Measurements from ENCODE around the gene PNISR.

PNISR gene

DNA sequence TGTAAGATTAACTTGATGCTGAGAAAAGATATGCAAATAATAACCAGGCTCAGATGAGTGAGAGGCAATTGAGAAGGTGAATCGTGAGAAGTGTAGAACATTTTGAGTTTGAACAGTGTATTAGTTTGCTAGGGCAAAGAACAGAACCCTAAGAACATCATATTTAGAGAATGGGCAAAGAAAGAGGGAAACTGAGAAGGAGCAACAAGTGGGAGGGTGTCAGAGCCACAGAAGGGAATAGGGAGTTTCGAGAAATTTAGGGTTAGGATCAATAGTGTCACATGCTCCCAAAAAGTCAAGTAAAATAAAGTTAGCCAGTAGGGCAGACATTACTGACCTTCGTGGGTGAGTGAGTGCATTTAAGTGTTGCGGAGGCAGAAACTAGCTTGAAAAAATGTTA lies 70.1 kb downstream of the PNISR start:
- TF ChIP-seq, protein P1, sequence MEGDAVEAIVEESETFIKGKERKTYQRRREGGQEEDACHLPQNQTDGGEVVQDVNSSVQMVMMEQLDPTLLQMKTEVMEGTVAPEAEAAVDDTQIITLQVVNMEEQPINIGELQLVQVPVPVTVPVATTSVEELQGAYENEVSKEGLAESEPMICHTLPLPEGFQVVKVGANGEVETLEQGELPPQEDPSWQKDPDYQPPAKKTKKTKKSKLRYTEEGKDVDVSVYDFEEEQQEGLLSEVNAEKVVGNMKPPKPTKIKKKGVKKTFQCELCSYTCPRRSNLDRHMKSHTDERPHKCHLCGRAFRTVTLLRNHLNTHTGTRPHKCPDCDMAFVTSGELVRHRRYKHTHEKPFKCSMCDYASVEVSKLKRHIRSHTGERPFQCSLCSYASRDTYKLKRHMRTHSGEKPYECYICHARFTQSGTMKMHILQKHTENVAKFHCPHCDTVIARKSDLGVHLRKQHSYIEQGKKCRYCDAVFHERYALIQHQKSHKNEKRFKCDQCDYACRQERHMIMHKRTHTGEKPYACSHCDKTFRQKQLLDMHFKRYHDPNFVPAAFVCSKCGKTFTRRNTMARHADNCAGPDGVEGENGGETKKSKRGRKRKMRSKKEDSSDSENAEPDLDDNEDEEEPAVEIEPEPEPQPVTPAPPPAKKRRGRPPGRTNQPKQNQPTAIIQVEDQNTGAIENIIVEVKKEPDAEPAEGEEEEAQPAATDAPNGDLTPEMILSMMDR (IDR thresholded peaks at IDR 0.05; ENCODE audit: unreplicated experiment in 3 of 3) = no peak
- peaks cover 32% of the 10 kb centered on the region for H3K27me3 Mint-ChIP-seq (ENCODE audit: low read depth)
- no peak overlapping the region for H3K4me3 Mint-ChIP-seq
- no peak overlapping the region for H3K27ac Mint-ChIP-seq
- no peaks in the 10 kb centered on the region for H3K9me3 Mint-ChIP-seq
- H3K36me3 Mint-ChIP-seq (ENCODE audit: low read depth) = no peaks in the 10 kb centered on the region
- H3K4me1 Mint-ChIP-seq = no peaks in the 10 kb centered on the region

DNA sequence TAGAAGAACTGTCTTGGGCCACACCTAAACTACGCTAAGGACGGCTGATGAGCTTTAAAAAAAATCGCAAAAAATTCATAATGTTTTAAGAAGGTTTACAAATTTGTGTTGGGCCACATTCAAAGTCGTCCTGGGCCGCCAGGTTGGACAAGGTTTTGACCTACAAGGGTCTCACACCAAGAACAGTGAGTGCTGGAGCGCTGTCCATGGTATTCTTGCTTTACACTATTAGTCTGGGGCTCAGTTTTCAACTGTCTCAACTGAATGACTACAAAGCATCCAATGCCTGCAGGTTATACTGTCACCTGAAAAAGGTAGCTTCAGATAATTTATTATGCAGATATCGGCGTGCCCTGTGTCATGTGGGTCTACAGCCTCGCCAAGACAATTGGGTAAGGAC lies 72.0 kb downstream of the PNISR start:
- Mint-ChIP-seq H3K27ac (no peak overlapping the region), H3K4me3 (peak overlapping the region in 2 of 3 experiments; percentile 28 to 29), H3K27me3 (ENCODE audit: low read depth) (peaks cover 43% of the 10 kb centered on the region), H3K9me3 (no peaks in the 10 kb centered on the region), H3K4me1 (no peaks in the 10 kb centered on the region), H3K36me3 (ENCODE audit: low read depth) (no peaks in the 10 kb centered on the region)
- TF ChIP-seq, protein P1 (IDR thresholded peaks at IDR 0.05; ENCODE audit: unreplicated experiment in 3 of 3) = no peak

DNA sequence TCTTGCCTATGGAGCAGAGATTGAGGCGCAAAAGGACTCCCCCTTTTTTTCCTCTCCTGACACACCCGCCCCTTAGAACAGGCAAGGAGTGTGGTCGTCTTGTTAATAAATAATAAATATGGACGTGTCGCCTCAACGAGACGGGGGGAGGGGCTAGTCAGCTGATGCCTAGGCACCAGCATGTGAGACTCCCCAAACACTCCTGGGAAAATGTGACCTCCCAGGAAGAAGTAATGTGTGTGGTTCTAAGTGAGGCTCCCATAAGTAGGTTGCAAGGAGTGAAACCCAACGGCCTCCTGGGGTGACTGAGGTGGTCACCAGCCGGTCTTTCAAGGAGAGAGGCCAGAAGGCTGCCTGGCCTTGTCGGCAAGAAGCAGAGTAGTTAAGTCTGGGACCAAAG lies 74.5 kb downstream of the PNISR start:
- TF ChIP-seq, protein P1 (IDR thresholded peaks at IDR 0.05; ENCODE audit: unreplicated experiment in 3 of 3) = no peak
- H3K4me1 Mint-ChIP-seq = no peaks in the 10 kb centered on the region
- peaks cover 44% of the 10 kb centered on the region for H3K27me3 Mint-ChIP-seq (ENCODE audit: low read depth)
- H3K9me3 Mint-ChIP-seq = no peaks in the 10 kb centered on the region
- no peaks in the 10 kb centered on the region for H3K36me3 Mint-ChIP-seq (ENCODE audit: low read depth)
- peak overlapping the region; percentile 66 to 78 (median 77) for H3K4me3 Mint-ChIP-seq
- H3K27ac Mint-ChIP-seq = no peak overlapping the region

DNA sequence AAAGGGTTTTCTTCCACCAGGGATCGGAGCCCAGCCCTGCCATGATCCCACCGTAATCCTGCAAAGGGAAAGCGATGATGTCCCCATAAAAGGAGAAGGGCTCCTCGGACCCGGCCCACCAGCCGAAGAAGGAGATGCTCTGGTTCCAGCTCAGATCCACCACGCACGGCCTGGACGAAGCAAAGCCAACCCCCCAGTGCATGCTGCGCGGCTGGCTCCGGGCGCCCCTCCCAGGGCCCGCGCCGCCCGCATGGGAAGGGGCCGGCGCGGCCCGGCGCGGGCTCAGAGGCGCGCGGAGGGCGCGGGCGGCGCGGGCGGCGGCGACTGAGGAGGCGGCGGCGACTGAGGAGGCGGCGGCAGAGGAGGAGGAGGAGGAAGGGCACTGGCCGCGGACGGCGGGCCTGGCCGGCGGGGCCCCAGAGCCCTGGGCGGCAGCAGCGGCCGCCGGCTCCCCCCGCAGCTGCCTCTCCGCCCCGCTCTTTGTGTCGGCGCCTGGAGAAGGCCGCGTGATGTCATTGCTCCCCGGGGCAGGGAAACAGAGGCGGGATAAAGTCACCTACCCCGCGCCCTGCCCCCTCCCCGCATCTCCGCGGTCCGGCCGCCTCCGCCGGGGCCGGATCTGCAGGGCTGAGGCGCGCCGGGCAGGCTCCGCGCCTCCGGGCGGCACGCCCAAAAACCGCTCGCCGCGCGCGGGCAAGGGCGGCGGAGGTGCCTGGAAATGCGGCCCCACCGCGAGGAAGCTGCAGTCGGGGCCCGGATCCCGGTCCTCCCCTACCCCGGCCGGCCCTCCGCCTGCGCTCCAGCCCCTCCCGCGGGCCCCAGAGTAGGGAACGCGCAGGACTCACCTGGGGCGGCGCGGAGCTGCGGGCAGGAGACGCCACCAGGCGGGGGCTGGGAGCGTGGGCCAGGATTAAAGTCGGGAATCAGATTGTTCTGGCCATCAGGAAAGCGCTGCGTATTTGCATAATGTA lies 75.7 kb downstream of the PNISR start, which contains the start of gene FAXC:
TSS of gene FAXC (minus strand) at position 504 of the 971 bp plus-strand sequence. CDS start at position 202, 302 bp downstream.
- H3K4me1 Mint-ChIP-seq = no peaks in the 10 kb centered on the region

DNA sequence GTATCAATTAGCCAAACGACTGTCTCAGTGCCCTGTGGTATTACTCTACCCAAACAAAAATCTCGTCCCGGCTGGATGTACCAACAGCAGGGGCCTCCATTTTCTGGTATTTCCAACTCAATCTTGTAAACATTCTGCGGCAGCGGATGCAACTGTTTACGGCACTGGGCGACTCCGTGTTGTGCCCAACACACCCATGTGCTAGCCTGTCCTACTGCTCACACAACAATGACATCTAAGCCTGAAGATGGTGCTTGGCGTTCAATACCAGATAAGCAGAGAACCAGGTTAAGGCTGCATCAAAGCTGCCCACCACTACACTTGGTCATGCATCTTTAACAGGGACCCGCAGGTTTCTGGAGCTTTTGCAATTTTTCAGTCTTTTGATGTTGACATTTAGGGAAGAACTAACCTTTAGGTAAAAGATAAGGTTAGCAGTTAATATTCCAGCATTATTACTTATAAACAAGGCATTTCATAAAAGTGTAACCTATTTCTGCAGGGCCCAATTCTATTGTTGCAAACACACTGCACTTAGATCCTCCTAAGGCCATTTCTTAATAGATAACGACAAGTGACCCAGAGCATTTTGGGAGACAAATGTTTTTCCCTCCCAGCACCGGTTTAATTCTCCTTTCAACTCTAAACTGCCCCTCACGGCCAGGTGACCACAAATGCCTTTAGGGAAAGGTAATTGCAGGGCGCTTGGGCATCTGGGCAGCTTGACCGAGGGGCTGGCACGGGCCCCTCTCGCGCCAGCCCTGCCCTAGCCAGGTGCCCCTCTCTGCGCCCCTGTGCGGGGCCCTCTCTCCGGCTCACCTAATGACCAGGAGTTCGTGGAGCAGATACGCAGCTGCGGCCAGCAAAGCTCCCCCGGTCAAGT lies 76.6 kb downstream of the PNISR start:
- TF ChIP-seq, protein P1 (IDR thresholded peaks at IDR 0.05; ENCODE audit: unreplicated experiment in 3 of 3) = no peak
- Mint-ChIP-seq H3K36me3 (ENCODE audit: low read depth) (no peaks in the 10 kb centered on the region), H3K27ac (peak overlapping the region in 1 of 3 experiments; percentile 20), H3K27me3 (ENCODE audit: low read depth) (peaks cover 39% of the 10 kb centered on the region), H3K9me3 (no peaks in the 10 kb centered on the region), H3K4me3 (peak overlapping the region; percentile 86 to 89 (median 86)), H3K4me1 (no peaks in the 10 kb centered on the region)

More for the DNA sequence above, 75.7 kb downstream of the PNISR start, which contains the start of gene FAXC:
- peak within 1 kb of the TSS; percentile 86 to 89 (median 86) for H3K4me3 Mint-ChIP-seq
- H3K9me3 Mint-ChIP-seq = no peaks in the 10 kb centered on the region
- H3K27me3 Mint-ChIP-seq (ENCODE audit: low read depth) = peaks cover 44% of the 10 kb centered on the region
- H3K36me3 Mint-ChIP-seq (ENCODE audit: low read depth) = no peaks in the 10 kb centered on the region
- TF ChIP-seq, protein P1 (IDR thresholded peaks at IDR 0.05; ENCODE audit: unreplicated experiment in 3 of 3) = peak in 2 of 3 experiments; percentile 20 to 31
- H3K27ac Mint-ChIP-seq = peak within 1 kb of the TSS in 1 of 3 experiments; percentile 20
